ENCODE measurements around the gene PPP2R2B. TPM values are rescaled to one million over a fixed set of nuclear protein-coding genes. Genes with fewer than 3 reads are reported as not detected.
"Not testable (repeated sequence)": the region's sequence is repeated elsewhere in the genome, so short reads cannot be mapped to it uniquely, and the experiment has no call there.

The PPP2R2B gene
- total RNA-seq, 4 donors from 2014 or later, result 0.53 to 2.0 (median 1.1) TPM

DNA sequence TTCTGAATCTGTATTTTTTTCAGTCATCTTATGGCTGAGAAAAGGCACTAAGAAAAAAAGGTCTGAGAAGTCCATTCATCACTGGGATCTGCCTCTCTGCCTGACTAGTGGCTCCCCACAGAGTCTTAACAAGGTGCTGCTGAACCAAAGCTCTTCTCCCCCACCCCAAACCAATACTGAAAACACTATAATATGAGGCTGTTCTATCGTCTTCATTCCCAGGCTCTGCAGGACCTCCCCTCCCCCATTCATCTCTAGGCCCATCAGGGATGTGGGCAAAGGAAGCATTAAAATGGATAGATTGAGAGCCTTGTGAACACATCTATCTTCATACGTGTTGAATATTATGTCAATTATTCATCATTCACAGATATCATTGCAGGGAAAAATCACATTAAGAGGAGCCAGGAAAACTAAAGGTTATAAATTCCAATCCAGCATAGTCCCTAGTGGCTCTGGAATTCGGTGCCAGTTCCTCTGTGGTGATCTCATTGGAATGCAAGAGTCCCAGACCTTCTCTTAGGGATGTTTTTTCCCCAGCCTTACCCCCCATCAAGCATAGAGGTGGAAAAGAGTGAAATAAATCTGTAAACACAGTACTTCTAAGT lies 318.2 kb downstream of the PPP2R2B start:
- Histone ChIP-seq H3K36me3 (no peaks in the 10 kb centered on the region), H3K27me3 (peaks cover 0 to 4% (median 0%) of the 10 kb centered on the region in 4 donors), H3K4me3 (no peak overlapping the region), H3K4me1 (no peaks in the 10 kb centered on the region), H3K9me3 (no peaks in the 10 kb centered on the region), H3K27ac (no peak overlapping the region)
- no peak for TF ChIP-seq POLR2A (IDR thresholded peaks at IDR 0.05)
- intact Hi-C loops (cut with DNase I), result no loop called here
- DNase-seq, result no peak
- WGBS, 2 donors, result 59 to 60% methylated on average over 3 of the region's 3 CpGs

DNA sequence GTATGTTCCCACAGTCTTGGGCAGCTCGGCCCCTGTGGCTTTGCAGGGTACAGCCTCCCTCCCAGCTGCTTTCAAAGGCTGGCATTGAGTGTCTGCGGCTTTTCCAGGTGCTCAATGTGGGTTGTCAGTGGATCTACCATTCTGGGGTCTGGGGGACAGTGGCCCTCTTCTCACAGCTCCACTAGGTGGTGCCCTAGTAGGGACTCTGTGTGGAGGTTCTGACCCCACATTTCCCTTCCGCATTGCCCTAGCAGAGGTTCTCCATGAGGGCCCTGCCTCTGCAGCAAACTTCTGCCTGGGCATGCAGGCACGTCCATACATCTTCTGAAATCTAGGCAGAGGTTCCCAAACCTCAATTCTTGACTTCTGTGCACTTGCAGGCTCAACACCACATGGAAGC lies 321.7 kb downstream of the PPP2R2B start:
- H3K36me3 ChIP-seq; DNase-seq; H3K4me1 ChIP-seq; H3K4me3 ChIP-seq; H3K27me3 ChIP-seq; intact Hi-C loops (cut with DNase I); H3K9me3 ChIP-seq; H3K27ac ChIP-seq: not testable (repeated sequence)
- 96 to 100% methylated on average over 2 of the region's 4 CpGs for WGBS, 2 donors

DNA sequence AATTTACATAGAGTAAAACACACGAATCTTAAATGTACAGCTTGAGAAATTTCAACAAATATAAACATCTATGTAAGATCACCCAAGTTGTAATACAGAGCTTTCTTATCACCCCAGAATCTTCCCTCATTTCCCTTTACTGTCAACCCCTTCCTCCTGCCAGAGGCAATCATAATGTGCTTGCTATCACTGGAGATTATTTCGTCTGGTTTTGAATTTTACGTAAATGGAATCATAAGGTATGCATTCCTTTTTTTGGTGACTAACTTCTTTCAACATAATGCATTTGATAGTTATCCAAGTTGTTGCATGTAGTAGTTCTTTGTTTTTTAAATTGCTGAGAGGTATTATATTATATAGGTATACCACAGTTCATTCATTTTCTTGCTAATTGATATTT lies 325.1 kb downstream of the PPP2R2B start:
- H3K36me3 ChIP-seq, result no peaks in the 10 kb centered on the region
- WGBS, 2 donors, result 35 to 38% methylated on average over 3 of the region's 3 CpGs
- no peaks in the 10 kb centered on the region for H3K4me1 ChIP-seq
- intact Hi-C loops (cut with DNase I), result no loop called here
- H3K4me3 ChIP-seq, result no peak overlapping the region
- no peak overlapping the region for H3K27ac ChIP-seq
- TF ChIP-seq, protein P1, sequence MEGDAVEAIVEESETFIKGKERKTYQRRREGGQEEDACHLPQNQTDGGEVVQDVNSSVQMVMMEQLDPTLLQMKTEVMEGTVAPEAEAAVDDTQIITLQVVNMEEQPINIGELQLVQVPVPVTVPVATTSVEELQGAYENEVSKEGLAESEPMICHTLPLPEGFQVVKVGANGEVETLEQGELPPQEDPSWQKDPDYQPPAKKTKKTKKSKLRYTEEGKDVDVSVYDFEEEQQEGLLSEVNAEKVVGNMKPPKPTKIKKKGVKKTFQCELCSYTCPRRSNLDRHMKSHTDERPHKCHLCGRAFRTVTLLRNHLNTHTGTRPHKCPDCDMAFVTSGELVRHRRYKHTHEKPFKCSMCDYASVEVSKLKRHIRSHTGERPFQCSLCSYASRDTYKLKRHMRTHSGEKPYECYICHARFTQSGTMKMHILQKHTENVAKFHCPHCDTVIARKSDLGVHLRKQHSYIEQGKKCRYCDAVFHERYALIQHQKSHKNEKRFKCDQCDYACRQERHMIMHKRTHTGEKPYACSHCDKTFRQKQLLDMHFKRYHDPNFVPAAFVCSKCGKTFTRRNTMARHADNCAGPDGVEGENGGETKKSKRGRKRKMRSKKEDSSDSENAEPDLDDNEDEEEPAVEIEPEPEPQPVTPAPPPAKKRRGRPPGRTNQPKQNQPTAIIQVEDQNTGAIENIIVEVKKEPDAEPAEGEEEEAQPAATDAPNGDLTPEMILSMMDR (IDR thresholded peaks at IDR 0.05), result no peak
- no peak for TF ChIP-seq POLR2A (IDR thresholded peaks at IDR 0.05)
- peaks cover 0 to 22% (median 0%) of the 10 kb centered on the region in 4 donors for H3K27me3 ChIP-seq
- DNase-seq, result no peak
- no peaks in the 10 kb centered on the region for H3K9me3 ChIP-seq

GRCh38 chr5:146549615-146550014 lies 328.9 kb downstream of the PPP2R2B start:
- H3K9me3 ChIP-seq, result no peaks in the 10 kb centered on the region
- DNase-seq, result no peak
- H3K4me1 ChIP-seq, result no peaks in the 10 kb centered on the region
- H3K4me3 ChIP-seq, result no peak overlapping the region
- intact Hi-C loops (cut with DNase I), result no loop called here
- TF ChIP-seq, protein P1 (IDR thresholded peaks at IDR 0.05), result no peak
- TF ChIP-seq POLR2A (IDR thresholded peaks at IDR 0.05), result no peak
- H3K27ac ChIP-seq, result no peak overlapping the region
- peaks cover 0 to 30% (median 0%) of the 10 kb centered on the region in 4 donors for H3K27me3 ChIP-seq
- no peaks in the 10 kb centered on the region for H3K36me3 ChIP-seq

- TF ChIP-seq, protein P1 (IDR thresholded peaks at IDR 0.05), result no peak
- TF ChIP-seq POLR2A (IDR thresholded peaks at IDR 0.05), result no peak
- Histone ChIP-seq H3K27me3 (peaks cover 0 to 30% (median 0%) of the 10 kb centered on the region in 4 donors), H3K27ac (no peak overlapping the region), H3K4me3 (no peak overlapping the region), H3K4me1 (no peaks in the 10 kb centered on the region), H3K36me3 (no peaks in the 10 kb centered on the region), H3K9me3 (no peaks in the 10 kb centered on the region)
- intact Hi-C loops (cut with DNase I), result no loop called here
- WGBS, 2 donors, result 38 to 47% methylated on average over 2 of the region's 2 CpGs
- no peak for DNase-seq
Observed at GRCh38 chr5:146548781-146549449, 329.6 kb downstream of the PPP2R2B start.

GRCh38 chr5:146544232-146544631 lies 334.3 kb downstream of the PPP2R2B start:
- no peaks in the 10 kb centered on the region for H3K36me3 ChIP-seq
- no peaks in the 10 kb centered on the region for H3K9me3 ChIP-seq
- no peak overlapping the region for H3K4me3 ChIP-seq
- DNase-seq, result no peak
- H3K27me3 ChIP-seq, result peaks cover 0 to 32% (median 0%) of the 10 kb centered on the region in 4 donors
- no peak overlapping the region for H3K27ac ChIP-seq
- peaks cover 0 to 17% (median 0%) of the 10 kb centered on the region in 3 donors for H3K4me1 ChIP-seq
- TF ChIP-seq POLR2A (IDR thresholded peaks at IDR 0.05), result no peak
- TF ChIP-seq, protein P1 (IDR thresholded peaks at IDR 0.05), result no peak
- intact Hi-C loops (cut with DNase I), result loop anchor here (5.0 kb wide), 1 partner anchor 423 kb away; no protein-coding TSS in a partner anchor

Measured in esophagus squamous epithelium (tissue), 5 donors.